ENCODE data around the gene FGFR4. TPM values are rescaled to one million over a fixed set of nuclear protein-coding genes. Genes with fewer than 3 reads are reported as not detected.

Gene FGFR4
- total RNA-seq, 1 donor, result not detected

- no peak for TF ChIP-seq CTCF (IDR thresholded peaks at IDR 0.05; ENCODE audit: insufficient read depth, low read length)
- no peak for DNase-seq (ENCODE audit: low read depth)
- no peak overlapping the region for H3K4me3 ChIP-seq (ENCODE audit: low read depth, low read length)
Measured at GRCh38 chr5:177089825-177090641, 3.3 kb downstream of the FGFR4 start.

- no peak overlapping the region for H3K4me3 ChIP-seq (ENCODE audit: low read depth, low read length)
- TF ChIP-seq CTCF (IDR thresholded peaks at IDR 0.05; ENCODE audit: insufficient read depth, low read length), result no peak
Measured at GRCh38 chr5:177090813-177091212, 4.1 kb downstream of the FGFR4 start.

GRCh38 chr5:177091232-177091631, 4.5 kb downstream of the FGFR4 start:
- no peak for DNase-seq (ENCODE audit: low read depth)
- no peak for TF ChIP-seq CTCF (IDR thresholded peaks at IDR 0.05; ENCODE audit: insufficient read depth, low read length)

More at GRCh38 chr5:177090813-177091212, 4.1 kb downstream of the FGFR4 start:
- DNase-seq (ENCODE audit: low read depth), result no peak

GRCh38 chr5:177092178-177093081, 5.7 kb downstream of the FGFR4 start:
- no peak overlapping the region for H3K4me3 ChIP-seq (ENCODE audit: low read depth, low read length)
- no peak for DNase-seq (ENCODE audit: low read depth)
- TF ChIP-seq CTCF (IDR thresholded peaks at IDR 0.05; ENCODE audit: insufficient read depth, low read length), result no peak

More at GRCh38 chr5:177091232-177091631, 4.5 kb downstream of the FGFR4 start:
- H3K4me3 ChIP-seq (ENCODE audit: low read depth, low read length), result no peak overlapping the region

- DNase-seq (ENCODE audit: low read depth), result no peak
- TF ChIP-seq CTCF (IDR thresholded peaks at IDR 0.05; ENCODE audit: insufficient read depth, low read length), result no peak
- no peak overlapping the region for H3K4me3 ChIP-seq (ENCODE audit: low read depth, low read length)
Measured at GRCh38 chr5:177093082-177093712, 6.5 kb downstream of the FGFR4 start.

- TF ChIP-seq CTCF (IDR thresholded peaks at IDR 0.05; ENCODE audit: insufficient read depth, low read length), result no peak
- DNase-seq (ENCODE audit: low read depth), result no peak
- no peak overlapping the region for H3K4me3 ChIP-seq (ENCODE audit: low read depth, low read length)
Measured at GRCh38 chr5:177093803-177094202, 7.1 kb downstream of the FGFR4 start.
